HCT116 (cell line): ENCODE measurements around the gene U2AF2. TPM values are rescaled to one million over a fixed set of nuclear protein-coding genes. Genes with fewer than 3 reads are reported as not detected.

ENCODE experiments used
- ATAC-seq: fragments of 200-7000 bp; cut with Tn5 transposase; 2 replicates; pipeline ENCODE4 v1.9.1; 2020; ENCODE audit warnings: mild to moderate bottlenecking, moderate library complexity
- BruUV-seq: library from RNA; stranded (reverse); fragments of 400-500 nt; replicated peaks from 2 replicates; lab custom pipeline; 2021; lab: Mats Ljungman, UMichigan
- CTCF ChIA-PET: fragments of 300-600 bp; sonication (Branson Sonifier 250); formaldehyde crosslinking; loops from one replicate; lab custom pipeline; 2021; ENCODE audit warnings: antibody characterized with exemption; lab: Charles Lee
- POLR2A ChIA-PET: fragments of 300-600, 350-600 bp; sonication (Branson Sonifier 250); formaldehyde crosslinking; loops from one replicate; lab custom pipeline; 2021; ENCODE audit warnings: antibody characterized with exemption; lab: Charles Lee
- RAD21 ChIA-PET, 2 experiments: fragments of 300-600 bp; sonication (Branson Sonifier 250); formaldehyde crosslinking; loops; one replicate each; lab custom pipeline; 2023; ENCODE audit warnings: low total read pairs in 2 of 2; ENCODE audit not compliant: uncharacterized antibody in 2 of 2, unreplicated experiment in 2 of 2, low non-redundant PET in 1 of 2; lab: Charles Lee
- DNase-seq: peaks from one replicate; pipeline ENCODE4 v3.0.0-alpha.2; 2010; ENCODE audit warnings: low read depth, low spot score
- H2AFZ ChIP-seq: fragments of 200-600 bp; shearing (Covaris generic), sonication (generic); 2 replicates; pipeline ENCODE4 v1.6.1; 2017; ENCODE audit warnings: low read depth, mixed run types, mixed read lengths, antibody characterized with exemption, low read length; ENCODE audit not compliant: poor library complexity, severe bottlenecking
- H3K27ac ChIP-seq: 2 replicates; pipeline ENCODE4 v1.5.1; 2012; ENCODE audit warnings: low read depth, low read length
- H3K27me3 ChIP-seq: fragments of 200-600 bp; sonication (generic); 2 replicates; pipeline ENCODE4 v1.6.1; 2016; ENCODE audit warnings: mixed run types, low read length, mixed read lengths; ENCODE audit not compliant: insufficient read depth
- H3K36me3 ChIP-seq, 2 experiments: fragments of 200-500 bp in 1 of 2; fragments of 200-600 bp in 1 of 2; sonication (Bioruptor generic) in 1 of 2; sonication (generic) in 1 of 2; 2 replicates each; pipeline versions ENCODE4 v1.5.1 to v1.6.1; 2014 to 2016; ENCODE audit warnings: low read length in 2 of 2, inconsistent platforms in 1 of 2, mixed read lengths in 1 of 2, mixed run types in 1 of 2; ENCODE audit not compliant: insufficient read depth in 2 of 2, control insufficient read depth in 1 of 2
- H3K4me1 ChIP-seq, 2 experiments: fragments of 200-600 bp in 1 of 2; sonication (generic) in 1 of 2; 2 replicates each; pipeline versions ENCODE4 v1.5.1 to v1.6.1; 2012 to 2017; ENCODE audit warnings: low read length in 2 of 2, inconsistent platforms in 1 of 2, mild to moderate bottlenecking in 1 of 2, mixed read lengths in 1 of 2, mixed run types in 1 of 2, moderate library complexity in 1 of 2; ENCODE audit not compliant: insufficient read depth in 2 of 2, control insufficient read depth in 1 of 2
- H3K4me2 ChIP-seq: fragments of 200-600 bp; sonication (generic); 2 replicates; pipeline ENCODE4 v1.6.1; 2017; ENCODE audit warnings: mixed run types, low read length, mixed read lengths
- H3K4me3 ChIP-seq, 2 experiments: fragments of 200-600 bp in 1 of 2; sonication (generic) in 1 of 2; replicated peaks in 1 of 2; 2 replicates each; pipeline ENCODE4 v1.5.1; 2011 to 2016; ENCODE audit warnings: low read length in 2 of 2, control low read depth in 1 of 2, low read depth in 1 of 2, mild to moderate bottlenecking in 1 of 2, mixed read lengths in 1 of 2, mixed run types in 1 of 2
- H3K79me2 ChIP-seq: fragments of 200-600 bp; sonication (generic); 2 replicates; pipeline ENCODE4 v1.6.1; 2017; ENCODE audit warnings: mild to moderate bottlenecking, mixed run types, low read length, moderate library complexity, mixed read lengths; ENCODE audit not compliant: insufficient read depth
- H3K9ac ChIP-seq: fragments of 200-600 bp; sonication (generic); 2 replicates; pipeline ENCODE4 v1.6.1; 2016; ENCODE audit warnings: low read length, mixed read lengths
- H3K9me2 ChIP-seq: fragments of 200-600 bp; sonication (generic), shearing (Covaris generic); 2 replicates; pipeline ENCODE4 v1.6.1; 2017; ENCODE audit warnings: mixed run types, mild to moderate bottlenecking, moderate library complexity; ENCODE audit not compliant: insufficient read depth
- H3K9me3 ChIP-seq, 2 experiments: fragments of 200-500 bp in 1 of 2; fragments of 200-600 bp in 1 of 2; sonication (Bioruptor generic) in 1 of 2; sonication (generic) in 1 of 2; 2 replicates each; pipeline ENCODE4 v1.6.1; 2014 to 2017; ENCODE audit warnings: low read length in 2 of 2, mixed read lengths in 2 of 2, inconsistent platforms in 1 of 2, low read depth in 1 of 2, mild to moderate bottlenecking in 1 of 2, mixed run types in 1 of 2, moderate library complexity in 1 of 2; ENCODE audit not compliant: control insufficient read depth in 1 of 2, insufficient read depth in 1 of 2
- H4K20me1 ChIP-seq: fragments of 200-600 bp; sonication (generic), shearing (Covaris generic); 2 replicates; pipeline ENCODE4 v1.6.1; 2017; ENCODE audit warnings: mixed run types, mild to moderate bottlenecking, moderate library complexity; ENCODE audit not compliant: insufficient read depth
- EGR1 ChIP-seq: IDR thresholded peaks from 2 replicates; pipeline ENCODE4 v1.6.1; 2012; ENCODE audit warnings: low read depth
- RAD21 ChIP-seq: IDR thresholded peaks from 2 replicates; pipeline ENCODE4 v1.6.1; 2012; ENCODE audit warnings: low read depth, mild to moderate bottlenecking
- SP1 ChIP-seq: IDR thresholded peaks from 2 replicates; pipeline ENCODE4 v1.6.1; 2012; ENCODE audit warnings: low read depth
- SRF ChIP-seq: IDR thresholded peaks from 2 replicates; pipeline ENCODE4 v1.6.1; 2012; ENCODE audit warnings: low read depth
- TCF7L2 ChIP-seq: IDR thresholded peaks from 2 replicates; pipeline ENCODE4 v1.7.0; 2011; ENCODE audit warnings: borderline replicate concordance, inconsistent platforms; ENCODE audit not compliant: insufficient read depth, insufficient read length; ENCODE audit errors: extremely low read depth
- ZFX ChIP-seq: fragments of 450-650 bp; IDR thresholded peaks from 2 replicates; pipeline ENCODE4 v1.6.1; 2017
- intact Hi-C: fragments of 100-400 bp; cut with micrococcal nuclease; formaldehyde crosslinking; loops from 2 replicates; pipeline ENCODE4 v1.10.0; 2022
- total RNA-seq: library from RNA; stranded (reverse); gene quantifications from one replicate; pipeline ENCODE4 v1.2.1, GENCODE V29; 2021; ENCODE audit not compliant: unreplicated experiment
- TF ChIP-seq, protein P1 (sequence below), 3 experiments: fragments of 200-600 bp in 1 of 3; sonication (generic) in 1 of 3; IDR thresholded peaks in 2 of 3; conservative IDR thresholded peaks in 1 of 3; 2 replicates each; pipeline ENCODE4 v1.5.1; 2012 to 2017; ENCODE audit warnings: low read depth in 2 of 3, low read length in 2 of 3, antibody characterized with exemption in 1 of 3, borderline replicate concordance in 1 of 3, control low read depth in 1 of 3, mild to moderate bottlenecking in 1 of 3, mixed read lengths in 1 of 3, mixed run types in 1 of 3, moderate library complexity in 1 of 3; ENCODE audit not compliant: insufficient read depth in 1 of 3
- TF ChIP-seq, protein P2 (sequence below): IDR thresholded peaks from 2 replicates; pipeline ENCODE4 v1.6.1; 2012; ENCODE audit warnings: low read depth

U2AF2 gene
- total RNA-seq, 1 experiment from 2014 or later, result 259 TPM

DNA sequence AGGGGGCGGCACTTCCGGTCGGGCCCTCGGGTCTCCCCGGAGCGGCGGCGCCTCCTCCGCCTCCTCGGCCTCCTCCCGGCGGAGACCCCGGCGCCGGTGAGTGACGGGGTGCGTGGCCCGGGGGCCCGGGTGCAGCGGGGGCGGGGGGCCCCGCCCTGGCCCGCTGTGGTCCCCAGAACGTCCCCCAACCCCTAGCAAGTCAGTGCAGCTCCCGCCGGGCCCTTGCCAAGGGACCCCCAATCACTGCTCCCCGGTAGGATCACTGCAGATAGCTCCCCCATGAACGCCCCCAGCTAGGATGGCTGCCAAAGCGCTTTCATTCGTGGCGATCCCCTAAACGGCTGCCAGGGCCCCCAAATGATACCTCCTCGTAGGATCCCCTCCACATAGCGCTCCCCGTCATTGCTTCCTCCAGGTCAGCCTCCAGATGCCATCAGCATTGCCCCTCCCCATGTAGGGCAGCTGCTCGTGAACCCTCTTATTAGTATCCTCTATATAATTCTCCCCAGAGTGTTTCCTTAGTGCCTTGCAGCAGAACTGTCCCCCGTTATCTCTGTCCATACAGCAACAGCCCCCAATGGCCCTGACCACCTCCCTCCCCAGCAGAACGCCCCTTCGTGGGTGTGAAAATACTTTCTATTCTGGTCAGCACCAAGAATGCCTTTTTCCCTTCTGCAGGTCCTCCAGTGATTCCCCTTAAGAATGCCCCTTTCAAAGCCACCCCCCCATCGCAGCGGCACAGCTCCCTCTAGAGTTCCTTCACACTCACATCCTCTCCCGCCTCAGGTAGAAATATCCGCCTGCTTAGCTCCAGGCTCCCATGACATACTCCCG is 49.0 kb upstream of the U2AF2 start, which contains the start of gene ZNF865:
Gene ZNF865, plus strand, starts transcription at position 11 of the 834 bp plus-strand sequence. CDS start 7,972 bp downstream, outside the sequence.
- no TSS peak for BruUV-seq
- Histone ChIP-seq H3K4me3 (peak within 1 kb of the TSS; percentile 89 to 93), H3K36me3 (peaks cover 5 to 21% of the 10 kb centered on the region in 2 experiments; a peak in 2 of 4 replicates), H4K20me1 (no peaks in the 10 kb centered on the region), H3K79me2 (peaks cover 46% of the 10 kb centered on the region), H3K4me1 (peaks cover 26 to 41% of the 10 kb centered on the region in 2 experiments), H3K27me3 (no peaks in the 10 kb centered on the region), H3K4me2 (peak within 1 kb of the TSS; percentile 86), H2AFZ (no peak within 1 kb of the TSS), H3K9ac (peak within 1 kb of the TSS; percentile 92), H3K27ac (peak within 1 kb of the TSS; percentile 98), H3K9me2 (no peaks in the 10 kb centered on the region), H3K9me3 (no peaks in the 10 kb centered on the region)
- POLR2A ChIA-PET, result interaction anchor here (0.8 to 1.6 kb wide), 6 partner anchors 14 to 198 kb away, joined by 3 to 10 read pairs (median 4); partner anchors contain the start of genes UBE2S, ZNF628 and ZNF784
- CTCF ChIA-PET, result interaction anchor here (0.8 to 1.9 kb wide), 17 partner anchors 12 to 932 kb away, joined by 3 to 12 read pairs (median 4); partner anchors contain the start of genes U2AF2 and ZNF784
- ATAC-seq (peak; percentile 62), DNase-seq (peak; percentile 69)
- intact Hi-C loops, result loop anchor here (1.0 kb wide), 1 partner anchor 89 kb away; no protein-coding TSS in a partner anchor
- RAD21 ChIA-PET, result interaction anchor here in 1 of 2 experiments (1.0 kb wide), 1 partner anchor 88 kb away, joined by 4 read pairs; no protein-coding TSS in a partner anchor
- TF ChIP-seq RAD21 (peak; percentile 87), SP1 (no peak), ZFX (peak; percentile 41; the same call in 1 of the 2 replicates), EGR1 (no peak), SRF (no peak), TCF7L2 (no peak)
- TF ChIP-seq, protein P1, sequence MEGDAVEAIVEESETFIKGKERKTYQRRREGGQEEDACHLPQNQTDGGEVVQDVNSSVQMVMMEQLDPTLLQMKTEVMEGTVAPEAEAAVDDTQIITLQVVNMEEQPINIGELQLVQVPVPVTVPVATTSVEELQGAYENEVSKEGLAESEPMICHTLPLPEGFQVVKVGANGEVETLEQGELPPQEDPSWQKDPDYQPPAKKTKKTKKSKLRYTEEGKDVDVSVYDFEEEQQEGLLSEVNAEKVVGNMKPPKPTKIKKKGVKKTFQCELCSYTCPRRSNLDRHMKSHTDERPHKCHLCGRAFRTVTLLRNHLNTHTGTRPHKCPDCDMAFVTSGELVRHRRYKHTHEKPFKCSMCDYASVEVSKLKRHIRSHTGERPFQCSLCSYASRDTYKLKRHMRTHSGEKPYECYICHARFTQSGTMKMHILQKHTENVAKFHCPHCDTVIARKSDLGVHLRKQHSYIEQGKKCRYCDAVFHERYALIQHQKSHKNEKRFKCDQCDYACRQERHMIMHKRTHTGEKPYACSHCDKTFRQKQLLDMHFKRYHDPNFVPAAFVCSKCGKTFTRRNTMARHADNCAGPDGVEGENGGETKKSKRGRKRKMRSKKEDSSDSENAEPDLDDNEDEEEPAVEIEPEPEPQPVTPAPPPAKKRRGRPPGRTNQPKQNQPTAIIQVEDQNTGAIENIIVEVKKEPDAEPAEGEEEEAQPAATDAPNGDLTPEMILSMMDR (IDR thresholded peaks at IDR 0.05 in 2 of 3, conservative IDR thresholded peaks at IDR 0.05 in 1 of 3; ENCODE audit: borderline replicate concordance in 1 of 3, insufficient read depth in 1 of 3, low read depth in 2 of 3, low read length in 2 of 3), result peak in 2 of 3 experiments; percentile 76 to 77; a peak in 5 of 6 replicates
- TF ChIP-seq, protein P2, sequence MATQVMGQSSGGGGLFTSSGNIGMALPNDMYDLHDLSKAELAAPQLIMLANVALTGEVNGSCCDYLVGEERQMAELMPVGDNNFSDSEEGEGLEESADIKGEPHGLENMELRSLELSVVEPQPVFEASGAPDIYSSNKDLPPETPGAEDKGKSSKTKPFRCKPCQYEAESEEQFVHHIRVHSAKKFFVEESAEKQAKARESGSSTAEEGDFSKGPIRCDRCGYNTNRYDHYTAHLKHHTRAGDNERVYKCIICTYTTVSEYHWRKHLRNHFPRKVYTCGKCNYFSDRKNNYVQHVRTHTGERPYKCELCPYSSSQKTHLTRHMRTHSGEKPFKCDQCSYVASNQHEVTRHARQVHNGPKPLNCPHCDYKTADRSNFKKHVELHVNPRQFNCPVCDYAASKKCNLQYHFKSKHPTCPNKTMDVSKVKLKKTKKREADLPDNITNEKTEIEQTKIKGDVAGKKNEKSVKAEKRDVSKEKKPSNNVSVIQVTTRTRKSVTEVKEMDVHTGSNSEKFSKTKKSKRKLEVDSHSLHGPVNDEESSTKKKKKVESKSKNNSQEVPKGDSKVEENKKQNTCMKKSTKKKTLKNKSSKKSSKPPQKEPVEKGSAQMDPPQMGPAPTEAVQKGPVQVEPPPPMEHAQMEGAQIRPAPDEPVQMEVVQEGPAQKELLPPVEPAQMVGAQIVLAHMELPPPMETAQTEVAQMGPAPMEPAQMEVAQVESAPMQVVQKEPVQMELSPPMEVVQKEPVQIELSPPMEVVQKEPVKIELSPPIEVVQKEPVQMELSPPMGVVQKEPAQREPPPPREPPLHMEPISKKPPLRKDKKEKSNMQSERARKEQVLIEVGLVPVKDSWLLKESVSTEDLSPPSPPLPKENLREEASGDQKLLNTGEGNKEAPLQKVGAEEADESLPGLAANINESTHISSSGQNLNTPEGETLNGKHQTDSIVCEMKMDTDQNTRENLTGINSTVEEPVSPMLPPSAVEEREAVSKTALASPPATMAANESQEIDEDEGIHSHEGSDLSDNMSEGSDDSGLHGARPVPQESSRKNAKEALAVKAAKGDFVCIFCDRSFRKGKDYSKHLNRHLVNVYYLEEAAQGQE, result no peak
